HEK293 (cell line): ENCODE measurements around the gene TUT4.

Source experiments
- KLF1 ChIP-seq: fragments of 450-650 bp; formaldehyde crosslinking; IDR thresholded peaks from 2 replicates; pipeline ENCODE4 v1.5.1; 2016; ENCODE audit warnings: missing biosample characterization, missing genetic modification characterization
- ZBTB1 ChIP-seq: fragments of 450-650 bp; formaldehyde crosslinking; IDR thresholded peaks from 2 replicates; pipeline ENCODE4 v1.5.1; 2016; ENCODE audit warnings: missing biosample characterization, missing genetic modification characterization
- ZNF354C ChIP-seq: fragments of 450-650 bp; formaldehyde crosslinking; IDR thresholded peaks from 2 replicates; pipeline ENCODE4 v1.5.1; 2016; ENCODE audit warnings: missing biosample characterization, missing genetic modification characterization, low read depth, borderline replicate concordance
- TF ChIP-seq, protein P1 (sequence below): fragments of 450-650 bp; formaldehyde crosslinking; IDR thresholded peaks from 2 replicates; pipeline ENCODE4 v1.5.1; 2016; ENCODE audit warnings: missing biosample characterization, missing genetic modification characterization
- TF ChIP-seq, protein P2 (sequence below): fragments of 450-650 bp; formaldehyde crosslinking; IDR thresholded peaks from 2 replicates; pipeline ENCODE4 v1.5.1; 2016; ENCODE audit warnings: missing biosample characterization, missing genetic modification characterization

DNA sequence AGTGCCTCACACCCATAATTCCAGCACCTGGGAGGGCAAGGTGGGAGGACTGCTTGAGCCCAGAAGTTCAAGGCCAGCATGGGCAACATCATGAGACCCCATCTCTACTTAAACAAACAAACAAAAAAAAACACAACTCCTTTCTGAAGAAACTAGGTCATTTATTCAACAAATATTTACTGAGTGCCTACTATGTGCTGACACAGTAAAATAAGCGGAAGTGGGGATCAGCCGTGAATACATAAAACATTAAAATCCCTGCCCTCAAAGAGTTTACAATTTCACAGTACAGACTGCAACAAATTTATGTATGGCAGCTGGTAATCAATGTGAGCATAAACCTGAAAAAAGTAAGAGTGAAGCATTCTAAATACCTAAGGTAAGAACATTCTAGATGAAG is 65.3 kb downstream of the TUT4 start:
- TF ChIP-seq, protein P1, sequence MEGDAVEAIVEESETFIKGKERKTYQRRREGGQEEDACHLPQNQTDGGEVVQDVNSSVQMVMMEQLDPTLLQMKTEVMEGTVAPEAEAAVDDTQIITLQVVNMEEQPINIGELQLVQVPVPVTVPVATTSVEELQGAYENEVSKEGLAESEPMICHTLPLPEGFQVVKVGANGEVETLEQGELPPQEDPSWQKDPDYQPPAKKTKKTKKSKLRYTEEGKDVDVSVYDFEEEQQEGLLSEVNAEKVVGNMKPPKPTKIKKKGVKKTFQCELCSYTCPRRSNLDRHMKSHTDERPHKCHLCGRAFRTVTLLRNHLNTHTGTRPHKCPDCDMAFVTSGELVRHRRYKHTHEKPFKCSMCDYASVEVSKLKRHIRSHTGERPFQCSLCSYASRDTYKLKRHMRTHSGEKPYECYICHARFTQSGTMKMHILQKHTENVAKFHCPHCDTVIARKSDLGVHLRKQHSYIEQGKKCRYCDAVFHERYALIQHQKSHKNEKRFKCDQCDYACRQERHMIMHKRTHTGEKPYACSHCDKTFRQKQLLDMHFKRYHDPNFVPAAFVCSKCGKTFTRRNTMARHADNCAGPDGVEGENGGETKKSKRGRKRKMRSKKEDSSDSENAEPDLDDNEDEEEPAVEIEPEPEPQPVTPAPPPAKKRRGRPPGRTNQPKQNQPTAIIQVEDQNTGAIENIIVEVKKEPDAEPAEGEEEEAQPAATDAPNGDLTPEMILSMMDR (tag by site-specific recombination) = no peak
- TF ChIP-seq, protein P2, sequence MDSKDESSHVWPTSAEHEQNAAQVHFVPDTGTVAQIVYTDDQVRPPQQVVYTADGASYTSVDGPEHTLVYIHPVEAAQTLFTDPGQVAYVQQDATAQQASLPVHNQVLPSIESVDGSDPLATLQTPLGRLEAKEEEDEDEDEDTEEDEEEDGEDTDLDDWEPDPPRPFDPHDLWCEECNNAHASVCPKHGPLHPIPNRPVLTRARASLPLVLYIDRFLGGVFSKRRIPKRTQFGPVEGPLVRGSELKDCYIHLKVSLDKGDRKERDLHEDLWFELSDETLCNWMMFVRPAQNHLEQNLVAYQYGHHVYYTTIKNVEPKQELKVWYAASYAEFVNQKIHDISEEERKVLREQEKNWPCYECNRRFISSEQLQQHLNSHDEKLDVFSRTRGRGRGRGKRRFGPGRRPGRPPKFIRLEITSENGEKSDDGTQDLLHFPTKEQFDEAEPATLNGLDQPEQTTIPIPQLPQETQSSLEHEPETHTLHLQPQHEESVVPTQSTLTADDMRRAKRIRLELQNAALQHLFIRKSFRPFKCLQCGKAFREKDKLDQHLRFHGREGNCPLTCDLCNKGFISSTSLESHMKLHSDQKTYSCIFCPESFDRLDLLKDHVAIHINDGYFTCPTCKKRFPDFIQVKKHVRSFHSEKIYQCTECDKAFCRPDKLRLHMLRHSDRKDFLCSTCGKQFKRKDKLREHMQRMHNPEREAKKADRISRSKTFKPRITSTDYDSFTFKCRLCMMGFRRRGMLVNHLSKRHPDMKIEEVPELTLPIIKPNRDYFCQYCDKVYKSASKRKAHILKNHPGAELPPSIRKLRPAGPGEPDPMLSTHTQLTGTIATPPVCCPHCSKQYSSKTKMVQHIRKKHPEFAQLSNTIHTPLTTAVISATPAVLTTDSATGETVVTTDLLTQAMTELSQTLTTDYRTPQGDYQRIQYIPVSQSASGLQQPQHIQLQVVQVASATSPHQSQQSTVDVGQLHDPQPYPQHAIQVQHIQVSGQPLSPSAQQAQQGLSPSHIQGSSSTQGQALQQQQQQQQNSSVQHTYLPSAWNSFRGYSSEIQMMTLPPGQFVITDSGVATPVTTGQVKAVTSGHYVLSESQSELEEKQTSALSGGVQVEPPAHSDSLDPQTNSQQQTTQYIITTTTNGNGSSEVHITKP (tag by site-specific recombination) = no peak
- TF ChIP-seq ZBTB1 (no peak), ZNF354C (tag by site-specific recombination) (no peak), KLF1 (tag by site-specific recombination) (no peak)
